Measurements from ENCODE around the gene MFSD1.

DNA sequence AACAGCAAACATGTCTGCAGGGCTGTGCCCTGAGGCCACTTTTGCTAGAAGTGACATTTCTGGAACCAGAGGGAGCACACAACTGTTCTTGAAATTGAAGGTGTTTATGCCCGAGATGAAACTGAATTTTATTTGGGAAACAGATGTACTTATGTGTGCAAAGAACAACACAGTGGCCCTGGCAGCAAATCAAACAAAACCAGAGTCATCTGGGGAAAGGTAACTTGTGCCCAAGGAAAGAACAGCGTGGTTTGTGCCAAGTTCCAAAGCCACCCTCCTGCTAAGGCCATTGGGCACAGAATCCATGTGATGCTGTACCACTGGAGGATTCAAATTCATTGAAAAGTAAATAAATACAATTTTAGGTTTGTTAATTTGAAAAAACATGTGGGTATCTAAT is 38.4 kb upstream of the MFSD1 start:
- TF ChIP-seq, protein P1, sequence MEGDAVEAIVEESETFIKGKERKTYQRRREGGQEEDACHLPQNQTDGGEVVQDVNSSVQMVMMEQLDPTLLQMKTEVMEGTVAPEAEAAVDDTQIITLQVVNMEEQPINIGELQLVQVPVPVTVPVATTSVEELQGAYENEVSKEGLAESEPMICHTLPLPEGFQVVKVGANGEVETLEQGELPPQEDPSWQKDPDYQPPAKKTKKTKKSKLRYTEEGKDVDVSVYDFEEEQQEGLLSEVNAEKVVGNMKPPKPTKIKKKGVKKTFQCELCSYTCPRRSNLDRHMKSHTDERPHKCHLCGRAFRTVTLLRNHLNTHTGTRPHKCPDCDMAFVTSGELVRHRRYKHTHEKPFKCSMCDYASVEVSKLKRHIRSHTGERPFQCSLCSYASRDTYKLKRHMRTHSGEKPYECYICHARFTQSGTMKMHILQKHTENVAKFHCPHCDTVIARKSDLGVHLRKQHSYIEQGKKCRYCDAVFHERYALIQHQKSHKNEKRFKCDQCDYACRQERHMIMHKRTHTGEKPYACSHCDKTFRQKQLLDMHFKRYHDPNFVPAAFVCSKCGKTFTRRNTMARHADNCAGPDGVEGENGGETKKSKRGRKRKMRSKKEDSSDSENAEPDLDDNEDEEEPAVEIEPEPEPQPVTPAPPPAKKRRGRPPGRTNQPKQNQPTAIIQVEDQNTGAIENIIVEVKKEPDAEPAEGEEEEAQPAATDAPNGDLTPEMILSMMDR (IDR thresholded peaks at IDR 0.05) = no peak
- no peak for TF ChIP-seq POLR2A (IDR thresholded peaks at IDR 0.05)

All from adrenal gland (tissue), 5 donors.